Measurements from ENCODE around the gene MINK1.
"Not testable (repeated sequence)": the region's sequence is repeated elsewhere in the genome, so short reads cannot be mapped to it uniquely, and the experiment has no call there.

MINK1 gene

GRCh38 chr17:4850246-4850645 lies 17.1 kb downstream of the MINK1 start:
- DNase-seq = no peak

GRCh38 chr17:4851084-4851483 lies 17.9 kb downstream of the MINK1 start:
- no peak for DNase-seq

- DNase-seq = no peak
Observed at GRCh38 chr17:4852567-4853207, 19.5 kb downstream of the MINK1 start.

- DNase-seq = no peak
Observed at GRCh38 chr17:4853208-4853671, 20.1 kb downstream of the MINK1 start.

GRCh38 chr17:4854111-4854681 lies 21.1 kb downstream of the MINK1 start:
- DNase-seq = no peak

GRCh38 chr17:4856271-4856936 lies 23.3 kb downstream of the MINK1 start:
- DNase-seq = no peak

GRCh38 chr17:4856937-4857314 lies 23.8 kb downstream of the MINK1 start:
- no peak for DNase-seq

- DNase-seq = not testable (repeated sequence)
Observed at GRCh38 chr17:4857347-4857746, 24.2 kb downstream of the MINK1 start.

- no peak for DNase-seq
Observed at GRCh38 chr17:4858068-4858881, 25.1 kb downstream of the MINK1 start.

- DNase-seq = no peak
Observed at GRCh38 chr17:4858882-4859260, 25.7 kb downstream of the MINK1 start.

- DNase-seq = no peak
Observed at GRCh38 chr17:4859816-4860625, 26.9 kb downstream of the MINK1 start.

GRCh38 chr17:4860651-4861050 lies 27.5 kb downstream of the MINK1 start:
- no peak for DNase-seq

GRCh38 chr17:4861052-4861451 lies 27.9 kb downstream of the MINK1 start:
- no peak for DNase-seq

GRCh38 chr17:4862720-4863119 lies 29.6 kb downstream of the MINK1 start:
- DNase-seq = no peak

- no peak for DNase-seq
Observed at GRCh38 chr17:4863321-4863720, 30.2 kb downstream of the MINK1 start.

GRCh38 chr17:4867535-4867934 lies 34.4 kb downstream of the MINK1 start:
- DNase-seq = not testable (repeated sequence)

GRCh38 chr17:4869058-4869998 lies 36.2 kb downstream of the MINK1 start:
- not testable (repeated sequence) for DNase-seq

- no peak for DNase-seq
Observed at GRCh38 chr17:4870855-4871254, 37.7 kb downstream of the MINK1 start.

GRCh38 chr17:4872786-4873185 lies 39.6 kb downstream of the MINK1 start:
- DNase-seq = no peak

GRCh38 chr17:4877089-4877488 lies 43.9 kb downstream of the MINK1 start:
- DNase-seq = no peak

- no peak for DNase-seq
Observed at GRCh38 chr17:4879601-4880000, 46.5 kb downstream of the MINK1 start.

All from activated CD4-positive, CD25-positive, alpha-beta regulatory T cell treated with anti-CD3 and anti-CD28 coated beads, Interleukin-2, amount 50 U/mL, for 72 hours (primary cell).